ENCODE results near the gene LAG3.

The LAG3 gene

DNA sequence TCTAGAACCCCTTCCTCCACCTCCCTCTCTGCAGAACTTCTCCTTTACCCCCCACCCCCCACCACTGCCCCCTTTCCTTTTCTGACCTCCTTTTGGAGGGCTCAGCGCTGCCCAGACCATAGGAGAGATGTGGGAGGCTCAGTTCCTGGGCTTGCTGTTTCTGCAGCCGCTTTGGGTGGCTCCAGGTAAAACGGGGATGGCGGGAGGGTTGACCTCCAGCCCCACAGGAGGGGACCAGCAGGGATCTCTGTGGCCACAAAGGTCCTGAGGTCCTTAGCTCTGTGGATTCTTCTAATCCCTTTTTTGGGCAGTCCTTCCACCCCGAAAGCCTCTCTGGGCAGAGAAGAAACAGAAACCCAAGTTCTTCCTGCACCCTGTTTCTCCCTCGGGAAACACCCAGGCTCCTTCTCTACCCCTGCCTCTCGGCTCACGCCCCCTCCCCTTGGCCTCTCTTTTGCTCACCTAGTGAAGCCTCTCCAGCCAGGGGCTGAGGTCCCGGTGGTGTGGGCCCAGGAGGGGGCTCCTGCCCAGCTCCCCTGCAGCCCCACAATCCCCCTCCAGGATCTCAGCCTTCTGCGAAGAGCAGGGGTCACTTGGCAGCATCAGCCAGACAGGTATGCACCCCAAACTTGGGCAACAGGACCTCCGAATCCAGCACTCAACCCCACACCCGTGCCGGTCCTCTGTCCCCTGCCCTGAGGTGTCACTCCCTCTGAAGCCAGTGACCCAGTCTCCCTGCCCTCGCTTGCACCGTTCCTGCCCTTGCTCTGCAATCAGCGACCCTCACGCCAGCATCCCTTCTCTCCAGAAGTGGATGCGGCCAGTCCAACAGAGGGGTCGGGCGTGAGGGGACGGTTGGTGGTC lies 638 bp downstream of the LAG3 start:
- DNase-seq (ENCODE audit: low read depth), result no peak

DNA sequence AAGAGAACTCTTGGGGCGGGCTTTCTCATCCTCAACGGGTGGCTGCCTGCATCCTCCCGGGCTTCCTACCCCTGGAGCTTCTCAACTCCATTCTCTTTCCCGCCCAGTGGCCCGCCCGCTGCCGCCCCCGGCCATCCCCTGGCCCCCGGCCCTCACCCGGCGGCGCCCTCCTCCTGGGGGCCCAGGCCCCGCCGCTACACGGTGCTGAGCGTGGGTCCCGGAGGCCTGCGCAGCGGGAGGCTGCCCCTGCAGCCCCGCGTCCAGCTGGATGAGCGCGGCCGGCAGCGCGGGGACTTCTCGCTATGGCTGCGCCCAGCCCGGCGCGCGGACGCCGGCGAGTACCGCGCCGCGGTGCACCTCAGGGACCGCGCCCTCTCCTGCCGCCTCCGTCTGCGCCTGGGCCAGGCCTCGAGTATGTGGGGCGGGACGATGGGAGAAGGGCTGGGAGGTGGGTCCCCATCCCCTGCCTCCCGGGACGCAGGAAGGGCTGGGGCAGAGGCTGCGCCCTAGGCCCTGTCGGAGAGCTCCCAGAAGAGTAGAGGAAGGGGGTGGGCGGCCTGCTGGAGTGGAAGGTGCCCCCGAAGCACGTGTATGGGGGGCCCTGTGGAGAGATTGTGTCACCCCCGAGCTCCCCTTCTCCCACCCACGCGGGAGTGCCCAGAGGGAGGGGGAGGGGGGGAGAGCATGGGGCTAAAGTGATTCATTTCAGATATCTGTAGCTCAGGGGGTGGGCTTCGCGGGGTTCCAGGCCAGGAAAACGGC lies 1.5 kb downstream of the LAG3 start:
- DNase-seq (ENCODE audit: low read depth), result no peak

DNA sequence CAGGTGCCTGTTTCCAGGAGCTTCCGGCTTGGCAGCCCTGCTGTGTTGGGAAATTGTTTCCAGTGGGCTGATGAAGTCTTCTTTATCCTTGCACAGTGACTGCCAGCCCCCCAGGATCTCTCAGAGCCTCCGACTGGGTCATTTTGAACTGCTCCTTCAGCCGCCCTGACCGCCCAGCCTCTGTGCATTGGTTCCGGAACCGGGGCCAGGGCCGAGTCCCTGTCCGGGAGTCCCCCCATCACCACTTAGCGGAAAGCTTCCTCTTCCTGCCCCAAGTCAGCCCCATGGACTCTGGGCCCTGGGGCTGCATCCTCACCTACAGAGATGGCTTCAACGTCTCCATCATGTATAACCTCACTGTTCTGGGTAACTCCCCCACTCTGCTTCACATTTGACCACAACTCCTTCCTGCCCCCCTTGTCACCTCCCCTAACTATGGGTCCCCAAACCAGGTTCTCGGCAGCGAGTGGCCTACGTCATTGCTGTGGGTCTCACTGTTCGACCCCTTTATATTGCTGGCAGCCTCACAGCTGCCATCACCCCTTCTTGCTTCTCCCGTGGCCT lies 2.3 kb downstream of the LAG3 start:
- no peak for DNase-seq (ENCODE audit: low read depth)

DNA sequence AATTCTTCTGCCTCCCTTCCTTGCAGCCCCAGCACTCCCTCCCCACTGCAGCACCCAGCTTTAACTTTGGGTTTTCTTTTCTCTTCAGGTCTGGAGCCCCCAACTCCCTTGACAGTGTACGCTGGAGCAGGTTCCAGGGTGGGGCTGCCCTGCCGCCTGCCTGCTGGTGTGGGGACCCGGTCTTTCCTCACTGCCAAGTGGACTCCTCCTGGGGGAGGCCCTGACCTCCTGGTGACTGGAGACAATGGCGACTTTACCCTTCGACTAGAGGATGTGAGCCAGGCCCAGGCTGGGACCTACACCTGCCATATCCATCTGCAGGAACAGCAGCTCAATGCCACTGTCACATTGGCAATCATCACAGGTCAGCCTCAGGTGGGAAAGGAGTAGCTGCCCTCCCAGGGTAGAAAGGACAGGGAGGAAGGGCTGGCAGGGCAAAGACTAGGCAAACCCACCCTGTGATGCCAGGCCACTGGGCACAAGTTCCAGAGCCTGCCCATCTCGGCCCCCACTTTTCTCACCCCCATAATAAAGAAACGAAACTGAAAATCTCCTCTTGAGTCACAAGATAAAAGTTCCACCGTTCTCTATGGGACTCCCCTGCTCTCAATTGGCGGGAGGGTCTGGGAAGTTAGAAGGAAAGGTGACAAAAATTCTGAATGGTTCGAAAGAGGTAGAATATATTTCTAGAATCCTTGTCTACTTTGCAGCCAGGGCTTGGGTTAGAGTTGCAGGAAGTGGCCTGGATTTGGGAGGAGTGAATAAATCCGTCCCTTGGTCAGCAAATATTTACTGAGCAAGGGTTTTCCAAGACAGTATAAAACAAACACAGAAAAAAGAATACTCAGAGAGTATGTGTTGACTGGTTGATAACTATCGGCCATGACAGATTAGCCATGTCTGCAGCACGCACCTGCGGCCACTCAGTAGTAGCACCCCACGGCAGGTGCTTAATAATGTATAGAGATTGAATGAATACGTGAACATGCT lies 3.2 kb downstream of the LAG3 start:
- no peak for DNase-seq (ENCODE audit: low read depth)

DNA sequence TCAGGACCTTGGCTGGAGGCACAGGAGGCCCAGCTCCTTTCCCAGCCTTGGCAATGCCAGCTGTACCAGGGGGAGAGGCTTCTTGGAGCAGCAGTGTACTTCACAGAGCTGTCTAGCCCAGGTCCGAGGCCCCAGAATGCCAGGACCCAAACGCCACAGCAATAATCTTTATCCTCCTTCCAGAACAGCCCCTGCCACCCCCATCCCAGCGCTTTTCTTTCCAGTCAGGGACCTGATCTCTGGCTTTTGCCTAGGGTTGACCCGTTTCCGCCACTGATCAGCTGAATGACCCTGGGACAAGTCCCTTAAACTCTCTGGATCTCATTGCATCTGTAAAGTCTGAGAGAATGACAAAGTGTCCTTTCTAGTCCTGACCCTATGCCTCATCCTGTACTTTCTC lies 5.1 kb downstream of the LAG3 start:
- no peak for DNase-seq (ENCODE audit: low read depth)

DNA sequence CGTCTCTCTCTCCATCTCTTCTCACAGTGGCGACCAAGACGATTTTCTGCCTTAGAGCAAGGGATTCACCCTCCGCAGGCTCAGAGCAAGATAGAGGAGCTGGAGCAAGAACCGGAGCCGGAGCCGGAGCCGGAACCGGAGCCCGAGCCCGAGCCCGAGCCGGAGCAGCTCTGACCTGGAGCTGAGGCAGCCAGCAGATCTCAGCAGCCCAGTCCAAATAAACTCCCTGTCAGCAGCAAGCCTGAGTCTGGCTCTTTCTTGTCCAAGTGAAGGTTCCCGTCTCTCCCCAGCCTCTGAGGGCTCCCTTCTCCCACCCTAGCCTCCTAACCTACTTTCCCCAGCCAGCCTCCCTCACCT lies 5.9 kb downstream of the LAG3 start:
- no peak for DNase-seq (ENCODE audit: low read depth)

DNA sequence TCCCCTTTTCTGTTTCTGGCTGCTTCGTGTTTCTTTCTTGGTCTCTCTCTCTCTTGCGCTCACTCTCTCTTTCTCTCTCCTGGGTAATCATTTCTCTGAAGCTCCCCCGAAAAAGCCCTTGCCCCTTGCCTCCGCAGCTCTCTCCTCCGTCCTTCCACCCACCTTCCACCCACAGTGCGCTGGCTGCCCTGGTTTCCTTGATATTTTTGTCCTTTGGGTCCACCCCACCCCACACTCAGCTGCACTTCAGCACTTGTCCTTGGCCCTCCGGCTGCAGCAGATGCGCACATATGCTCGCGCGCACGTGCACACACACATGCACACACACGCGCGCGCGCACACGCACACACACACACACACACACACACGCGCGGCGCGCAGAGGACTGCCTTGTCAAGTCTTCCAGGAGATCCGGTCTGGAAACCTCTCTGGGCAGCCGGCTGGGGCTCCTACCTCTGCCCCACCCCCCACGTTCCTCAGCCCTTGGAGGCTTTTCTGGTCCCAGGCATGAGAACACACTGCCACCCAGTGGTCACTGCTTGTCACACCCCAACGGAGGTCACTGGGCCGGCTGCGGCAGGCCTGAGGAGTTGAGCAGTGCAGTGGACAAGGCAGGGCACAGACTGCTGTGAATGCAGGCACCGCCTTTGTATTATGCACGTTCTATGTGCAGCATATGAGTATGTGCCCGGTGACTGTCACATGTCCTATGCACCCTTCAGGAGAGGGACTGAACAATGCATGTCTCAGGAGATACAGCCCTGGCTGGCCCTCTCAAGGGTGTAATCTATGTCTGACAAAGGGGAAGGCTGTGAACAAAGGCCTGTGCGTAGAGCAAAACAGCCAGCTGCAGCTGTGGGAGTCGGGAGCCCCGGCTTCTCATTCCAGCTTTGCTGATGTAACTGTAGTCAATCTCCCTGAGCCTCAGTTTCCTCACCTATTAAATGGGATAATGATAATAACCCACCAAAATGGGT lies 6.5 kb downstream of the LAG3 start:
- peak; percentile 79 for DNase-seq (ENCODE audit: low read depth)

DNA sequence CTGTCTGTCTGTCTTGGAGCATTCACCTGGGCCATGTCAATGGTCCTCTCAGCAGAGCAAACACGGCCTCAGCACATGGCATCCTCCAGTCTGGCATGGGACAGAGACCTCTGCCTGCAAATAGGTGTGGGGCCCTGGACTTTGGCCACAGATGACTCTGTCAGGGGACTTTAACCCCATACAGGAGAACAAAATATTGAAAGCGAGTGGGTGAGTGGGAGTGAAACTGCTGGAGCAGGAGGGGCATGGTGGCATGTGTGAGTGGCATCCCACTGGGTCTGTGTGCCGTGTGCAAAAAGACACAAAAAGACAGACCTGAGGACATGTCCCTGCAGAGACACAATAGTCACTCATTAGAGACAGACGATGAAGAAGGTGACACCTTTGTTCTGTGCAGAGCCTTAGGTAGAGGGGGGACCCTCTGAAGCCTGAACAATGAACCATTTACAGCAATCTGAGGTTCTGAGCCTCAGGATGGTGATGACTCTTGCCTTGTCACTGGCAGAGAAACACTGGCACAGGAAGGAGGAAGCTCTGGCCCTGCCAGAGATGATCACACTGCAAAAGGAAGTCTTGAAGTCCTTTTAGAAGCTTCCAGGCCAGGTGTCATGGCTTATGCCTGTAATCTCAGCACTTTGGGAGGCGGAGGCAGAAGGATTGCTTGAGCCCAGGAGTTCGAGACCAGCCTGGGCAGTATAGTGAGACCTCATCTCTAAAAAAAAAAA lies 7.5 kb downstream of the LAG3 start:
- no peak for DNase-seq (ENCODE audit: low read depth)

DNA sequence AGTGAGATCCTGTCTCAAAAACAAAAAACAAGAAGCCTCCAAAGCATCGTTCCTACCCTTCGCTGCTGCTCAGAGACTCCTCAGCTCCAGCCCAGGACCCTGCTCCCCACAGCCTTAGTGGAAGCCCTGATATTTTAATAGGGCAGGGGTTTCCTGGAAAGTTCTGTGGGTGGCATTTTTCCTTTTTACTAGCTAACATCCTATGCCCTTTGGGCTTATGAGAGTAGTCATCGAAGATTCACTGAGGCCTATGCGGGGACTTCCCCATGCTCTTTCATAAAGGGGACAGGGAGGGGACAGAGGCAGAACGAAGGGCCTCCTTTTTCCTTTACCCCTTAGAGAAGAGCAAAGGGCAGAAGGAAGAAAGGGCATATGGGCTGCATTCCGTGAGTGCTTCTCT lies 8.3 kb downstream of the LAG3 start:
- no peak for DNase-seq (ENCODE audit: low read depth)

DNA sequence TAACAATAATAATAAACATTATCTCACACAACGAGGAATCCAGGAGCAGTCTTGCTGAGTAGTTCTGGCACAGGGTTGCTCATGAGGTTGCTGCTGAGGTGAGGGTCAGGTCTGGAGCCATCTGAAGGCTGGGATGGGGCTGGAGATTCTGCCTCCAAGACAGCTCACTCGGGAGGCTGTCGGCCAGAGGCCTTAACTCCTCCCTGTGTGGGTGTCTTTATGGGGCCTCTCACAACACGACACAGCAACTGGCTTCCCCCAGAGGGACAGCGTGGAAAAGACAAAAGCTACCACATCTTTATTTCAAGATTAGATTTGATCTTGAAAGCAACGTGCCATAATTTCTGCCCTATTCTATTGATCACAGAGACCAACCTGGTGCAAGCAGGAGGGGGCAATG lies 9.8 kb downstream of the LAG3 start:
- DNase-seq (ENCODE audit: low read depth), result no peak

DNA sequence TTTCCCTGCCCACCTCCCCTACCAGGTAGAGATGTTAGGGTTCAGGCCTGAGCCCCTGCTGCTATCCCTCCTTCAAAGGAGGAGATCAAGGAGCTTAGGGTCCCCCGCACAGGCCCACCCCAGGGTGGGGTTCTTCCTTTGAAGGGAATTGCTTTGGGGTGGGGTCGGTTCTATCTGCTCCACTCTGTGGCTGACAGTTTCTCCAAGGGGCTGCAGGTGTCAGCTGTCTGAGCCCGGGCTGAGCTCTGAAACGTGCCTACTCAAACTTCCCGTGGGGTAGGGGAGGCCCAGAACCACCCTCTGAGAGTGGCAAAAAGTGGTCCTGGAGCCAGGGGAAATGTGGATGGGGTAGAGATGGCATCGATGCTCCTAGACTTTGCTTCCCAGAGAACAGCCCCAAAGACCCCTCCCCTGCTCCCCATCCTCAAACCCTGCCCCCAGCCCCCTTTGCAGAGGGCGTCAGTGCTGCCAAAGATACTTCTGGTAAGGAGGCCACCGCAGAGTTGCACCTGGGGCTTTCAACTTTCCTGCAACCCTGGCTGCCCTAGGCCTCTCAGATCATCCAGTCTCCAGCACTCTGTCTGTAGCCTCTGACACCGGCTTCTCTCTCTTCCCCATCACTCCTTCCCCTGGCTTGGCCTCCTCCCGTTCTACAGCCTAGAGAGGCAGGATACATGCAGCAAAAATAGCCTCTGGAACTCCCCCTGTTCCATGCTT lies 10.7 kb downstream of the LAG3 start:
- DNase-seq (ENCODE audit: low read depth), result no peak

DNA sequence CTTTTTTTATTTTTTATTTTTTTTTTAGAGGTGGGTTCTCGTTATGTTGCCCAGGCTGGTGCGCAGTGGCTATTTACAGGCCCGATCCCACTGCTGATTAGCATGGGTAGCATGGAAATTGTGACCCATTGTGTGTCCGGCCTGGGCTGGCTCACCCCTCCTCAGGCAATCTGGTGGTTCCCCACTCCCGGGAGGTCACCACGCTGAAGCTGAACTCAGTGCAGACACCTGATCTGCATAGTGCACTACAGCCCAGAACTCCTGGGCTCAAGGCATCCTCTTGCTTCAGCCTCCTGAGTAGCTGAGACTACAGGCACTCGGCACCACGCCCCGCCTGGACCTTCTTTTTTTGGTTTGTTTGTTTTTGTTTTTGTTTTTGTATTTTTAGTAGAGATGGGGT lies 11.5 kb downstream of the LAG3 start:
- no peak for DNase-seq (ENCODE audit: low read depth)

DNA sequence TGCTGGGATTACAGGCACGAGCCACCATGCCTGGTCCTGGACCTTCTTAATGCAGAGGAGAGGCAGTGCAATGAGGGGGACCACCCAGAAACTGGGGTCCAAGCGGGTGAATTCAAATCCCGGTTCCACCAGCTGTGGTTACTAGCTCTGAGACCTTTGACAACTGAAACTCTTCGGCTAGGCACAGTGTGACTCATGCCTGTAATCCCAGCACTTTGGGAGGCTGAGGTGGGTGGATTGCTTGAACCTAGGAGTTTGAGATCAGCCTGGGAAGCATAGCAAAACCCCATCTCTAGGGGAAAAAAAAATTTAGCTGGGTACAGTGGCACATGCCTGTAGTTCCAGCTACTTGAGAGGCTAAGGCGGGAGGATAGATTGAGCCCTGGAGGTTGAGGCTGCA lies 12.0 kb downstream of the LAG3 start:
- DNase-seq (ENCODE audit: low read depth), result no peak

DNA sequence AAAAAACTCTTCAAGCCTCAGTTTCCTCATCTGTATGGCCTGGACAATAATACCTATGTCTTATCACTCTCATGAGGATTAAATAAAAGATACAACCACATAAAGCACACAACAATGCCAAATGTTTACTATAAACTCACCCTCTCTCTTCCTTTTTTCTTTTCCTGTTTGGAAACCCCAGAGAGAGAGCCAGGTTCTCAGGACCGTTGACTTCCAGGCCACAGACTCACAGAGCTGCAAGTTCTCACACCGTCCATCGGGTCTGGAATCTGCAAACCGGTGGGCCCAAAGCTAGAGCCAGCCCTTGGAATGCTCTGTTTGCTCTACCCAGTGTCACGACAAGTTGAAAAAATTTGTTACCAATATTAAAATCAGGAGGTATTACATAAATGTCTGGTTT lies 12.4 kb downstream of the LAG3 start:
- DNase-seq (ENCODE audit: low read depth), result no peak

DNA sequence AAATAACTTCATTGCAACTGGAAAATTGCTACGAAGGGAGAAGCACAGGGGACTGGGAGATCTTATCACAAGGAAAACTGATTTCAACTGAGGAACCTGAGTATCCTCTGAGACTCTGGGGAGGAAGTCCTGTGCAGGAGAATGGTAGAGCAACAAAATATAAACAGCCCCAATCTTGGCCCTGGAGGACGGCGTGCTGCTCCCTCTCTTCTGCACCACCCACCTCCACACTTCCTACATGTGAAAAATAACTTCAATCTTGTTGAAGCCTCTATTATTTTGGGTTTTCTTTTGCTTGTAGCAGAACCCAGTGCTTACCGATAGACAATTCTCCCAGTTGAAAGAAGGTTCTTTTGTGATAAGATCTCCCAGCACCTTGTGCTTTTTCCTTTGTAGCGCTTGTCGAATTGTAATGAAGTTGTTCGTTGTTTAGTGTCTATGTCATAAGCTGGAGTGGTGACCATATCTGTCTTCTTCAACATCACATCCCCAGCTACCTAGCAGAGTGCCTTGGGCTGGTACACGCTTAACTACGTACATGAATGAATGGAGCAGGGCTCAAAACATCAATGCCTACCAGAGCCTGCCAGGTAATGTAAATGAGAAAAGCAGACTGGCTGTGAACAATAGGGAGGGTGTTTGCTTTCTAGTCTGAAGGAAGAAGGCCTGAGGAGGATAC lies 14.2 kb downstream of the LAG3 start:
- DNase-seq (ENCODE audit: low read depth), result peak; percentile 25

DNA sequence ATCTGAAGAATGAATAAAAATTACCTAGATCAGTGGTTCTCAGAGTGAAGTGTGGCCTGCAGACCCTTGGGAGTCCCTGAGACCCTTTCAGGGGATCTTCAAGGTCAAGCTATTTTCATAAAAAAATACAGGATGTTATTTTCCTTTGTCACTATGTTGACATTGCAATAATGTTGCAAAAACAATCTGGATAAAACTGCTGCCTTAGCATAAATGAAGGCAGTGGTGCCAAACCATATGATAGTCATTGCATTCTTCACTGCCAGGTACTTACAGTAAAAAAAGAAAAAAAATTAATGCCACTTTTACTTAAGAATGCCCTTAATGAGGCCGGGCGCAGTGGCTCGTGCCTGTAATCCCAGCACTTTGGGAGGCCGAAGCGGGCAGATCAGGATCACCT lies 15.0 kb downstream of the LAG3 start:
- DNase-seq (ENCODE audit: low read depth), result no peak

DNA sequence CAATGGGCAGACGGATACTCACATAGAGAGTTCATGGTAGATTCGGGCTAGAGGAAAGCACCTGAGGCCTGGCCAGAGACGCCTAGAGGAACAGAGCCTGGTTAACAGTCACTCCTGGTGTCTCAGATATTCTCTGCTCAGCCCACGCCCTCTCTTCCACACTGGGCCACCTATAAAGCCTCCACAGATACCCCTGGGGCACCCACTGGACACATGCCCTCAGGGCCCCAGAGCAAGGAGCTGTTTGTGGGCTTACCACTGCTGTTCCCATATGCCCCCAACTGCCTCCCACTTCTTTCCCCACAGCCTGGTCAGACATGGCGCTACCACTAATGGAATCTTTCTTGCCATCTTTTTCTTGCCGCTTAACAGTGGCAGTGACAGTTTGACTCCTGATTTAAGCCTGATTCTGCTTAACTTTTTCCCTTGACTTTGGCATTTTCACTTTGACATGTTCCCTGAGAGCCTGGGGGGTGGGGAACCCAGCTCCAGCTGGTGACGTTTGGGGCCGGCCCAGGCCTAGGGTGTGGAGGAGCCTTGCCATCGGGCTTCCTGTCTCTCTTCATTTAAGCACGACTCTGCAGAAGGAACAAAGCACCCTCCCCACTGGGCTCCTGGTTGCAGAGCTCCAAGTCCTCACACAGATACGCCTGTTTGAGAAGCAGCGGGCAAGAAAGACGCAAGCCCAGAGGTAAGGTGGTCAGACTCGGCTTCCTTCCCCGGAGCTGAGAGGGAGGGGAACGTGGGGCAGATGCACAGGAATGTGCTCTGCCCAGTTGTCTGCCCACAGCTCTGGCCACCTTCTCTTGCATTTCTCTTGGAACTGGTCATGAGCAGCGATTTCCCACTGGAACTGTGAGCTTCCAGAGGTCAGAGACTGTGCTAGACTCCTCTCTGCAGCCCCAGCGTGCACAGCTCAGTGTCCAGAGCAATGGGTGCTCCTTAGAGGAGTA lies 16.9 kb downstream of the LAG3 start, which contains the start of gene CD4:
TSS of gene CD4 (plus strand) at position 557 of the 953 bp plus-strand sequence. CDS start 10,611 bp downstream, outside the sequence.
- peak; percentile 62 for DNase-seq (ENCODE audit: low read depth)

Measured in T follicular helper cell (primary cell).